WTC11 (cell line): ENCODE results near the gene ANKDD1B.

Source experiments
- JUN ChIP-seq: sonication (generic); formaldehyde crosslinking; IDR thresholded peaks from 2 replicates; pipeline ENCODE4 v1.8.0; 2023; ENCODE audit warnings: mild to moderate bottlenecking, missing genetic modification reagents
- TF ChIP-seq, protein P1 (sequence below): fragments of 200-600 bp; IDR thresholded peaks from 2 replicates; pipeline ENCODE4 v1.8.0; 2022; ENCODE audit warnings: antibody characterized with exemption
- TF ChIP-seq, protein P2 (sequence below): fragments of 250-450 bp; sonication (Bioruptor Pico); IDR thresholded peaks from 2 replicates; pipeline ENCODE4 v1.9.0; 2021; ENCODE audit warnings: mild to moderate bottlenecking

DNA sequence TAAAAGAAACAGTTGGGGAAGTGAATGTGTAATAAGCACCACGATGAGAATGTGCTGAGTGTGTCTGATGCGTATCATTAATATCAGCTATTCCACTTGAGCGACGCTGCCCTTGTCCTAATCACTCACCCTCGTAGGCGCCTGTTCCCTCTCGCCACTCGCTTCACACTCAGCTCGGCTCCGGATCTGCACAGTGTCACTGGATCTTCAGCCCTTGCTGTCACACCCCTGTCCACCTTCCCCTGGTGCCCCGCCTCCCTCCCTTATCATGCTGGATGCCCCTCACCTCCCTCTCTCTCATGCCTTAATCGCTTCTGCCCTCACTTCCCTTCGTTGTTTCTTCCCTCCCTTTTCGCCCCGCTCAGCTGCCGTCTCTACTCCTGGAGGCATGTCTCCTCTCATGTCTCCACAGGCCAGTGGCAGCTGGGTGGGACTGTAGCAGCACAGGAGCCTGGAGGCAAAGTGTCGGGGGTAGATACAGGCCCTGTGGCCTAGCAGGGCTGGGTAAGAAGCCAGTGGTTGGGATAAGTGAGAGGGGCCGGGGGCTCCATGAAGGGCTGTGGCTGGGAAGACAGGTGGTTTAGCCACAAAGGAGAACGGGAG lies 43.5 kb downstream of the ANKDD1B start:
- no peak for TF ChIP-seq JUN (CRISPR knock-in tag)
- TF ChIP-seq, protein P1, sequence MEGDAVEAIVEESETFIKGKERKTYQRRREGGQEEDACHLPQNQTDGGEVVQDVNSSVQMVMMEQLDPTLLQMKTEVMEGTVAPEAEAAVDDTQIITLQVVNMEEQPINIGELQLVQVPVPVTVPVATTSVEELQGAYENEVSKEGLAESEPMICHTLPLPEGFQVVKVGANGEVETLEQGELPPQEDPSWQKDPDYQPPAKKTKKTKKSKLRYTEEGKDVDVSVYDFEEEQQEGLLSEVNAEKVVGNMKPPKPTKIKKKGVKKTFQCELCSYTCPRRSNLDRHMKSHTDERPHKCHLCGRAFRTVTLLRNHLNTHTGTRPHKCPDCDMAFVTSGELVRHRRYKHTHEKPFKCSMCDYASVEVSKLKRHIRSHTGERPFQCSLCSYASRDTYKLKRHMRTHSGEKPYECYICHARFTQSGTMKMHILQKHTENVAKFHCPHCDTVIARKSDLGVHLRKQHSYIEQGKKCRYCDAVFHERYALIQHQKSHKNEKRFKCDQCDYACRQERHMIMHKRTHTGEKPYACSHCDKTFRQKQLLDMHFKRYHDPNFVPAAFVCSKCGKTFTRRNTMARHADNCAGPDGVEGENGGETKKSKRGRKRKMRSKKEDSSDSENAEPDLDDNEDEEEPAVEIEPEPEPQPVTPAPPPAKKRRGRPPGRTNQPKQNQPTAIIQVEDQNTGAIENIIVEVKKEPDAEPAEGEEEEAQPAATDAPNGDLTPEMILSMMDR = no peak
- TF ChIP-seq, protein P2, sequence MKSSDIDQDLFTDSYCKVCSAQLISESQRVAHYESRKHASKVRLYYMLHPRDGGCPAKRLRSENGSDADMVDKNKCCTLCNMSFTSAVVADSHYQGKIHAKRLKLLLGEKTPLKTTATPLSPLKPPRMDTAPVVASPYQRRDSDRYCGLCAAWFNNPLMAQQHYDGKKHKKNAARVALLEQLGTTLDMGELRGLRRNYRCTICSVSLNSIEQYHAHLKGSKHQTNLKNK = no peak
